GM18861 (cell line): ENCODE measurements around the gene CACNA2D1.

ENCODE experiments used
- ATAC-seq: cut with Tn5 transposase; IDR thresholded peaks from one replicate; pipeline ENCODE4 v1.9.1; 2021; ENCODE audit not compliant: unreplicated experiment

The CACNA2D1 gene

GRCh38 chr7:82234457-82235049 lies 209.0 kb downstream of the CACNA2D1 start:
- ATAC-seq, result no peak

- ATAC-seq, result no peak
Measured at GRCh38 chr7:82230811-82231581, 212.6 kb downstream of the CACNA2D1 start.

- ATAC-seq, result no peak
Measured at GRCh38 chr7:82229164-82229563, 214.4 kb downstream of the CACNA2D1 start.

GRCh38 chr7:82226191-82226590 lies 217.4 kb downstream of the CACNA2D1 start:
- ATAC-seq, result no peak

GRCh38 chr7:82224529-82224928 lies 219.0 kb downstream of the CACNA2D1 start:
- no peak for ATAC-seq

GRCh38 chr7:82223580-82223979 lies 220.0 kb downstream of the CACNA2D1 start:
- no peak for ATAC-seq

- ATAC-seq, result no peak
Measured at GRCh38 chr7:82221152-82221674, 222.4 kb downstream of the CACNA2D1 start.

- no peak for ATAC-seq
Measured at GRCh38 chr7:82212466-82212865, 231.1 kb downstream of the CACNA2D1 start.

- ATAC-seq, result no peak
Measured at GRCh38 chr7:82211333-82211732, 232.2 kb downstream of the CACNA2D1 start.

GRCh38 chr7:82210416-82211184 lies 233.0 kb downstream of the CACNA2D1 start:
- no peak for ATAC-seq

GRCh38 chr7:82209179-82209747 lies 234.3 kb downstream of the CACNA2D1 start:
- ATAC-seq, result no peak

- no peak for ATAC-seq
Measured at GRCh38 chr7:82204694-82205093, 238.9 kb downstream of the CACNA2D1 start.

GRCh38 chr7:82202965-82203364 lies 240.6 kb downstream of the CACNA2D1 start:
- no peak for ATAC-seq

- ATAC-seq, result no peak
Measured at GRCh38 chr7:82202107-82202506, 241.5 kb downstream of the CACNA2D1 start.

- no peak for ATAC-seq
Measured at GRCh38 chr7:82200601-82201000, 243.0 kb downstream of the CACNA2D1 start.

- no peak for ATAC-seq
Measured at GRCh38 chr7:82194016-82194643, 249.4 kb downstream of the CACNA2D1 start.

- no peak for ATAC-seq
Measured at GRCh38 chr7:82188636-82189035, 254.9 kb downstream of the CACNA2D1 start.

GRCh38 chr7:82185443-82185842 lies 258.1 kb downstream of the CACNA2D1 start:
- ATAC-seq, result no peak

- ATAC-seq, result no peak
Measured at GRCh38 chr7:82183634-82184033, 259.9 kb downstream of the CACNA2D1 start.

GRCh38 chr7:82179311-82179710 lies 264.3 kb downstream of the CACNA2D1 start:
- no peak for ATAC-seq

- ATAC-seq, result no peak
Measured at GRCh38 chr7:82175319-82175718, 268.3 kb downstream of the CACNA2D1 start.
